Tibial nerve (tissue), 3 donors: ENCODE measurements around the gene GNS.

Experiments
- POLR2A ChIP-seq, 2 donors: fragments of 450-650 bp; IDR thresholded peaks; one replicate each; pipeline ENCODE4 v1.6.1; 2017; ENCODE audit warnings: antibody characterized with exemption in 2 of 2, mild to moderate bottlenecking in 2 of 2, moderate library complexity in 2 of 2
- TF ChIP-seq, protein P1 (sequence below), 5 experiments: fragments of 200-600 bp in 3 of 5; fragments of 450-650 bp in 2 of 5; sonication (generic) in 3 of 5; IDR thresholded peaks; one replicate each; pipeline ENCODE4 v1.5.1; 2016 to 2019; ENCODE audit warnings: antibody characterized with exemption in 5 of 5, mild to moderate bottlenecking in 3 of 5, moderate library complexity in 2 of 5

DNA sequence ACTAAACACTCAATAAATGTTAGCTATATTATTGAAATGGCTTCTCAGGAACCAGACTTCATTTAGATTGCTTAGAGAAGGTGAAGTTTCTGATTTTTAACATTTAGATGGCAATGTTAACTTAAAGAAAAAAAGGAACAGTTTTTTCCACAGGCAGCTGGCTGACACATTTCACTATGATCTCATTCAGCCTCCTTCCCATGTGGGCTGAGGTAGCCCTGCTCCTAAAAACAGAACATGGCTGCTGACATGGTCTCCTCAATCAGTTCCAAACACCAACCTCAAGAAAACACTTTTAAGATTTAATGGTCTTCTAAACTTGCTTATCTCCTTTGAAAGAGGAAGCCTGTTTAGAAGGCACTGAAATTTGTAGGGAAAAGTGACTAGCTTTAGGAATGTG, 23.8 kb downstream of the GNS start:
- TF ChIP-seq, protein P1, sequence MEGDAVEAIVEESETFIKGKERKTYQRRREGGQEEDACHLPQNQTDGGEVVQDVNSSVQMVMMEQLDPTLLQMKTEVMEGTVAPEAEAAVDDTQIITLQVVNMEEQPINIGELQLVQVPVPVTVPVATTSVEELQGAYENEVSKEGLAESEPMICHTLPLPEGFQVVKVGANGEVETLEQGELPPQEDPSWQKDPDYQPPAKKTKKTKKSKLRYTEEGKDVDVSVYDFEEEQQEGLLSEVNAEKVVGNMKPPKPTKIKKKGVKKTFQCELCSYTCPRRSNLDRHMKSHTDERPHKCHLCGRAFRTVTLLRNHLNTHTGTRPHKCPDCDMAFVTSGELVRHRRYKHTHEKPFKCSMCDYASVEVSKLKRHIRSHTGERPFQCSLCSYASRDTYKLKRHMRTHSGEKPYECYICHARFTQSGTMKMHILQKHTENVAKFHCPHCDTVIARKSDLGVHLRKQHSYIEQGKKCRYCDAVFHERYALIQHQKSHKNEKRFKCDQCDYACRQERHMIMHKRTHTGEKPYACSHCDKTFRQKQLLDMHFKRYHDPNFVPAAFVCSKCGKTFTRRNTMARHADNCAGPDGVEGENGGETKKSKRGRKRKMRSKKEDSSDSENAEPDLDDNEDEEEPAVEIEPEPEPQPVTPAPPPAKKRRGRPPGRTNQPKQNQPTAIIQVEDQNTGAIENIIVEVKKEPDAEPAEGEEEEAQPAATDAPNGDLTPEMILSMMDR (IDR thresholded peaks at IDR 0.05) = no peak
- TF ChIP-seq POLR2A (IDR thresholded peaks at IDR 0.05) = no peak
